RPMI7951 (cell line): ENCODE measurements around the gene PHLDB3. TPM values are rescaled to one million over a fixed set of nuclear protein-coding genes. Genes with fewer than 3 reads are reported as not detected.
"Not testable (repeated sequence)": the region's sequence is repeated elsewhere in the genome, so short reads cannot be mapped to it uniquely, and the experiment has no call there.

Experiments
- DNase-seq: peaks from one replicate; pipeline ENCODE4 v3.0.0-alpha.2; 2012; ENCODE audit warnings: low read depth
- total RNA-seq: library from RNA; depleted of rRNA; stranded (reverse); fragments of >200 nt; shearing (Covaris generic); gene quantifications from 2 replicates; pipeline ENCODE4 v1.2.3, GENCODE V29; 2014; rRNA removed

The PHLDB3 gene
- total RNA-seq, result 12.1 and 12.8 TPM in 2 replicates

- DNase-seq, result no peak
These were observed at the start of gene PHLDB3 for GRCh38 chr19:43504426-43505185. TSS of gene PHLDB3 (minus strand) at chr19:43504746. CDS start at chr19:43504118, 628 bp downstream.

- no peak for DNase-seq
These were observed 49.1 kb upstream of the PHLDB3 start for GRCh38 chr19:43553656-43554055.

- DNase-seq, result no peak
These were observed 48.1 kb upstream of the PHLDB3 start for GRCh38 chr19:43552616-43553015.

DNA sequence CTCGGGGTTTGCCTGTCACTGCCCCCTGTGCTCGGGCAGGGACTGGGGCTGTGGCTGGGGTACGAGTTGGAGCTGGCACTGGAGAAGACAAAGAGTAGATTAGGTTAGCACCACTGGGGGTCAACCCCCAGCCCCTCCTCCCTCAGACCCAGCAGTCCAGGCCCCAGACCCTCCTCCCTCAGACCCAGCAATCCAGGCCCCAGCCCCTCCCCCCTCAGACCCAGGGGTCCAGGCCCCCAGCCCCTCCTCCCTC, 47.6 kb upstream of the PHLDB3 start:
- no peak for DNase-seq

- no peak for DNase-seq
These were observed 47.1 kb upstream of the PHLDB3 start for GRCh38 chr19:43551399-43552197.

DNA sequence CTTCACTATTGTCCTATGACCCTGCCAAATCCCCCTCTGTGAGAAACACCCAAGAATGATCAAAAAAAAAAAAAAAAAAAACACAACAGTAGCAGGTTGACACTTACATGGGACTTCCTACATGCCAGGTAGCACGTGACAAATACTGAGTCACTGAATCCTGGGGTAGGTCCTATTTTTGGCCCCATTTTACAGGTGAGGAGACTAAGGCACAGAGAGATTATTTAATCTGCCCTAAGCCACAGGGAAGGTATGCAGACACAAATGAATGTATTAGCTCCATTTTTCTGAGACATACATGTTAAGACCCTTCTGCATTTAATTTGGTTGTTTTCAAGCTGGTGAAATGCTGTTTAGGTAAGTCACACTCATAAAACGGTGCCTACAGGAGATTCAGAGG, 44.2 kb upstream of the PHLDB3 start:
- no peak for DNase-seq

DNA sequence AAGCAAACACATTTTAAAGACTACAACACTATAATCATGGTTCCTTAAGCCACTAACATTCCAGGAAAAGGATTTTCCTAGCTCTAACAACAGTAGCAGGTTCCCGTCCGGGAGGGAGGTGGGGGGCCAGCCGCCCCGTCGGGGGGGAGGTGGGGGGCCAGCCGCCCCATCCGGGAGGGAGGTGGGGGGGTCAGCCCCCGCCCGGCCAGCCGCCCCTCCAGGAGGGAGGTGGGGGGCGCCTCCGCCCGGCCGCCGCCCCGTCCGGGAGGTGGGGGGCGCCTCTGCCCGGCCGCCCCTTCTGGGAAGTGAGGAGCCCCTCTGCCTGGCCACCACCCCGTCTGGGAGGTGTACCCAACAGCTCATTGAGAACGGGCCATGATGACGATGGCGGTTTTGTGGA, 43.4 kb upstream of the PHLDB3 start:
- DNase-seq, result not testable (repeated sequence)

- no peak for DNase-seq
These were observed 42.0 kb upstream of the PHLDB3 start for GRCh38 chr19:43546581-43546980.

DNA sequence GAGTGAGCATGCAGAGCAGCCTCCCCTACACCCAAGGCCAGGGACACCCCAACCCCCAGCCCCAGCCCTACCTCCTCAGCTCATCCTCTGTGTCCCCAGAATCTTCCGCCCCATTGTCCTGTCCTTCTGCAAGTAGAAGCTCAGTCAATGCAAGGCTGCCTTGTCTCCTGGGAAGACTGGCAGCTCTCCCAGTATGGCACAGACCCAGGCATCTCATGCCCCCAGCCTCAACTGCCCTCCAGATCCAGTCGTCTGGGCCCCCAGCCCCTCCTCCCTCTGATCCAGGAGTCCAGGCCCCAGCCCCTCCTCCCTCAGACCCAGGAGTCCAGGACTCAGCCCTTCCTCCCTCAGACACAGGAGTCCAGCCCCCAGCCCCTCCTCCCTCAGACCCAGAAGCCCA, 41.4 kb upstream of the PHLDB3 start:
- DNase-seq, result no peak

GRCh38 chr19:43545276-43545675, 40.7 kb upstream of the PHLDB3 start:
- DNase-seq, result no peak

DNA sequence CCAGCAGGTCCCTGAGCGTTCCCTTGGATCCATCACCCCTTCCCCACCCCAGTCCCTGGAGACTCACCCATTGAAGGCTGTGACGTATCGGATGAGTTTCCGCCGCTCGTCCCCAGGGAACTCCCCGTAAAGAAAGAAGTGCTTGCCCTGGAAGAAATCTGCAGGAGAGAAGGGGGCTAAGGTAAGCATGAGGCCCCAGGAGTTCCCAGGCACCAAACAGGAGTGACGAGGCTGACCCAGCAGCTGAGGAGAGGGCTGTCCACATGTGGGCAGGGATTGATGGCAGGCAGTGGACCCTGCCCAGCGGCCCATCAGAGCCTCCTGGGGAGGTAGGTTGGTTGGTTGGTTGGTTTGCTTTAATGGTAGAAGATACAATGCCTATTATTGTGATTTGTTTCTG, 39.5 kb upstream of the PHLDB3 start:
- no peak for DNase-seq

DNA sequence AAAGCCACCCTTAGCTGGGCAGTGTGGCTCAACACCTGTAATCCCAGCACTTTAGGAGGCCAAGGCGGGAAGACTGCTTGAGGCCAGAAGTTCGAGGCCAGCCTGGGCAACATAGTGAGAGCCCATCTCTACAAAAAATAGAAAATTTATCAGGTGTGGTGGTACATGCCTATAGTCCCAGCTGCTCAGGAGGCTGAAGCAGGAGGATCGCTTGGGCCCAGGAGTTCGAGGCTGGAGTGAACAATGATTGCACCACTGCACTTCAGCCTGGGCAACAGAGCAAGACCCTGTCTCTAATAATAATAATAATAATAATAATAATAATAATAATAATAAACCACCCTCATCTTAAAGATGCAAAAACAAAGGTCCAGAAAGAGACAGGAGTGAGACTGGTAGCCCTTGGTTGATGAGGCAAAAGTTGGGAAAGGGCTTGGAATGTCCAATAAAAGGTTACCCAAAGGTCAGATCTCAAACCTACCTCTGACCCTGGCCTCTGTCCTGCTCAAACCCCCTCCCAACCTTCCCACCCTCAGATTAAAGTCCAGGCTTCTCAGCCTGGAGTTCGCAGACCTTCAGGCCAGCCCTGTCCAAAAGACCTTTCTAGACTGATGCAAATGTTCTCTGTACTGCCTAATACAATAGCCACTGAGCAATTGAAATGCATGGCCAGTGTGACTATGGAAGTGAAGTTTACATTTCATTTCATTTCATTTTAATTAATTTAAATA, 37.5 kb upstream of the PHLDB3 start:
- no peak for DNase-seq

GRCh38 chr19:43540381-43540780, 35.8 kb upstream of the PHLDB3 start:
- no peak for DNase-seq

DNA sequence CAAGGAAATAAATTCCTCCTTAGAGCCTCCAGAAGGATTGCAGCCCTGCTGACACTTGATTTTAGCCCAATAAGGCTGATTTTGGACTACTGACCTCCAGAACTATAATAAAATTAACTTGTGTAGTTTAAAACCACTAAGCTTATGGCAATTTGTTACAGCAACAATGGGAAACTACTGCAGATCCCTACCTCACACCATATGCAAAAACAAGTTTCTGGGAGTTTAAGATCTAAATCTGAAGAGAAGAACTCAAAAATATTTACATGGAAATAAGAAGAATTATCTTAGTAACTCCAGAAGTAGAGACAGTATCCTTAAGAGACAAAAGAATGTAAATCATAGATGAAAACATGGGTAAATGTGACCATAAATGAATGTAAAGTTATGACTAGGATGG, 34.4 kb upstream of the PHLDB3 start:
- no peak for DNase-seq

- peak; percentile 49 for DNase-seq
These were observed 30.5 kb upstream of the PHLDB3 start for GRCh38 chr19:43534816-43535761.

- DNase-seq, result no peak
These were observed 29.8 kb upstream of the PHLDB3 start for GRCh38 chr19:43534305-43534815.

DNA sequence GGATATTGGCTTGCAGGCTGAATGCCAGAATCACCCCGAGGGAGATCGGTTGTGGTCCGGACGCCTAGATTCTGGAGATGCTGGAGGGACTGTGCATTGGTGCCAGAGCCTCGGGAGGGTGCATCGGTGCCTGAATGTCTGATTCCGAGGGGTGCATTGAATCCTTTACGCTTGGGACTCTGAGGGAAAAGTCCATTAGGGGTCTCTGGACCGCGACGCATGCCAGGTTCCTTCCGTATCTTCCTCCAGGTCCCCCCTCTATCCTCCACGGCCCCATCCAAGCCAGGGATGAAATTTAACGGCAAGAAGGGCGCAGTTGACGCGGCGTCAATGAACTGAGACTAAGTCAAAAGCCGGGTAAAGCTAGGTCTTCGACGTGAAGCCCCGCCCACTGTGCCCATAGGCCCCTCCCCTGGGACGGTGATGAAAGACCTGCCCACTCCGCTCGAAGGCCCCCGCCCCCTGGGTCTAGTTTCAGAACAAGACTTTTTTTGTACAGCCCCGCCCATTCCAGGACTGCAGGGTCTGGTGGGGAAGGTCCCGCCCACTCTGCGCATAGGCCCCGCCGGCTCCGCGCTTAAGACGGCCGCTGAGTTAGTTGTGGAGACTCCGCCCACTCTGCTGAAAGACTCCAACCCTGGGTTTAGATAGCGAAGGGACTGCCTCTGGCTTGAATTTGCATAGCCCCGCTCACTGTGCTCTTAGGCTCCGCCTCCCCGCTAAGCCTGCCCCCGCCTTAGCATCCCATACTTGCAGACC, 29.2 kb upstream of the PHLDB3 start:
- peak; percentile 99 for DNase-seq

GRCh38 chr19:43532962-43533545, 28.5 kb upstream of the PHLDB3 start, which contains the start of gene ZNF575:
TSS of gene ZNF575 (plus strand) at chr19:43533188. CDS start at chr19:43534423, 1,235 bp downstream.
- DNase-seq, result peak; percentile 94

- peak; percentile 76 for DNase-seq
These were observed 28.0 kb upstream of the PHLDB3 start for GRCh38 chr19:43532571-43532961.
